ENCODE data around the gene PSG3.
"Not testable (repeated sequence)": the region's sequence is repeated elsewhere in the genome, so short reads cannot be mapped to it uniquely, and the experiment has no call there.

Gene PSG3

DNA sequence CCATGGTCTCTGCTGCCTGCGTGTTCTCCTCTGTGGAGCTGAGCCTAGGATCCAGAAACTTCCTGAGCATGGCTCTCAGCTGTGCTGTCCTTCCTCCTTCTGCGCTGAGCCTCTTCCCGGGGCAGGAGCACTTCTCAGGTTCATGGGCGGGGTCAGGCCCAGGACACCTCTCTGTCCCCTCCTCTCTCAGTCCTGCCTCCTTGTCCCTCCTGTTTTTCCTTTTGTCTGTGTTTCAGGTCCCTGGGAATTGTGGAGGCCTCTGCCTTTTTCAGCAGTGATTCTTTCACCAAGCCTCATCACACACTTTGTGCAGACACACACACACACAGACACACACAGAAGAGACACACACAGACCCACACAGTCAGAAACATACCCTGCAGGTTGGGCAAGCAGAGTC lies at the start of gene PSG3:
Gene PSG3 (minus strand): TSS at position 101 of the 400 bp plus-strand sequence. CDS start 97 bp downstream, at position 4.
- not testable (repeated sequence) for DNase-seq (ENCODE audit: low read depth)

DNA sequence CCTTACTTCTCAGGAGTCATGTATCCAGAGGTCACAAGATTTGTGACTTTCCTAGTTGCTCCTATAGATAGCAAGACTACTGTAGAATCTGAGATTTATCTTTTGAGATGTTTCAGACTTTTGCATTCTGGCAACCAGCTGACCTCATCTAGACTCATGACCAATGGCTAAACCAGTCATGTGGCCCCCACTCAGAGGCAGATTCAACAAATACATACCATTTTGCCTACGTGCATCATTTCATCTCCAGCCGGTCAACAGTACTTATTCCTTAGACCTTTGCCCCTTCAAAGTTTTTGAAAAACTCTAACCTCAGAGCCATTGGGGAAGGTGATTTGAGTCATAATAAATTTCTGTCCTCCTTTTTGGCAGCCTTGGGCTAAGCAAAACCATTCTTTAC lies 48.5 kb upstream of the PSG3 start:
- not testable (repeated sequence) for DNase-seq (ENCODE audit: low read depth)

DNA sequence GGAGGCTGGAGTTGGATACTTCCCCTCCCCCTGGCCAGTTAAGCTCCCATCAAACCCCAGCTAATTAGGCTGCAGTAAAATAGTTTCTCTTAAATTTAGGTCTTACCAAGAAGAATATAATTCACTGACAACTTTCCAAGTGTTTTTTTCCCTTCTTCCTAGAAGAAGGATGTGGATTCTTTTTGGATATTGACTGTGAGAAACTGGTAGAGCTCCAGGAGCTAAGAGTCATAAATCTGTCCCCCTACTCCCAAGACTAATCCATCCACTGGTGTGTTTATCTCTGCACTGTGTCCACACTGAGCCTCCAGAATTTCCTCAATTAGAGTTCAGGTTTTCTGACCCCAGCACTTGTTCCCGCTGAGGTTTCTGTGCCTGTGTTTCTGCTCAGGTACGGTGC lies 47.5 kb upstream of the PSG3 start:
- DNase-seq (ENCODE audit: low read depth), result peak; percentile 5

DNA sequence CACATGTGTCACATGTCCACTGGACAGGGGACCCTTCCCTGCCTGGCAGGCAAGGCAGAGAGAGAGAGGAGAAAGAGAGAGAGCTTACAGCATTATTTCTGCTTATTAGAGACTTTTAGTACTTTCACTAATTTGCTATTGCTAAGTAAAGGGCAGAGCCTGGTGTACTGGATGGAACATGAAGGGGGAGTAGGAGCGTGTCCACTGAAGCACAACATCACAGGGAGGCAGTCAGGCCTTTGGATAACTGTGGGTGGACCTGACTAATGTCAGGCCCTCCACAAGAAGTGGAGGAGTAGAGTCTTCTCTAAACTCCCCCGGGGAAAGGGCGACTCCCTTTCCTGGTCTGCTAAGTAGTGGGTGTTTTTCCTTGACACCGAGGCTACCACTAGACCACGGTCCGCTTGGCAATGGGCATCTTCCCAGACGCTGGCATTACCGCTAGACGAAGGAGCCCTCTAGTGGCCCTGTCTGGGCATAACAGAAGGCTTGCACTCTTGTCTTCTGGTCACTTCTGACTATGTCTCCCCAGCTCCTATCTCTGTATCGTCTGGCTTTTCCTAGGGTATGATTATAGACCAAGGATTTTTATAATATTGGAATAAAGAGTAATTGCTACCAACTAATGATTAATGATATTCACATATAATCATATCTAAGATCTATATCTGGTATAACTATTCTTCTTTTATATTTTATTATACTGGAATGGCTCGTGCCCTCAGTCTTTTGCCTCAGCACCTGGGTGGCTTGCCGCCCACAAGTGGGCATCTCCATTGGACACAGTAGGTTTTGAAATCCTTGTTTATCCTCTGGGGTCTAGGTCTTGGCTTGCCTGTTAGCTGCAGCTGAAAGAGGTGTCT lies 36.7 kb upstream of the PSG3 start:
- DNase-seq (ENCODE audit: low read depth), result peak; percentile 72

DNA sequence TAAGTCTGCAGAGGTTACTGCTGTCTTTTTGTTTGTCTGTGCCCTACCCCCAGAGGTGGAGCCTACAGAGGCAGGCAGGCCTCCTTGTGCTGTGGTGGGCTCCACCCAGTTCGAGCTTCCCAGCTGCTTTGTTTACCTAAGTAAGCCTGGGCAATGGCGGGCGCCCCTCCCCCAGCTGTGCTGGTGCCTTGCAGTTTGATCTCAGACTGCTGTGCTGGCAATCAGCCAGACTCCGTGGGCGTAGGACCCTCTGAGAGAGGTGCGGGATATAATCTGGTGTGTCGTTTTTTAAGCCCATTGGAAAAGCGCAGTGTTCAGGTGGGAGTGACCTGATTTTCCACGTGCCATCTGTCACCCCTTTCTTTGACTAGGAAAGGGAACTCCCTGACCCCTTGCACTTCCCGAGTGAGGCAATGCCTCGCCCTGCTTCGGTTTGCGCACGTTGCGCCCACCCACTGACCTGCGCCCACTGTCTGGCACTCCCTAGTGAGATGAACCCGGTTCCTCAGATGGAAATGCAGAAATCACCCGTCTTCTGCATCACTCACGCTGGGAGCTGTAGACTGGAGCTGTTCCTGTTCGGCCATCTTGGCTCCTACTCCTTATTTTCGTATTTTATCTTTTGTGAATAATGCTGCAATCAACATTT lies 34.4 kb upstream of the PSG3 start:
- DNase-seq (ENCODE audit: low read depth), result not testable (repeated sequence)

DNA sequence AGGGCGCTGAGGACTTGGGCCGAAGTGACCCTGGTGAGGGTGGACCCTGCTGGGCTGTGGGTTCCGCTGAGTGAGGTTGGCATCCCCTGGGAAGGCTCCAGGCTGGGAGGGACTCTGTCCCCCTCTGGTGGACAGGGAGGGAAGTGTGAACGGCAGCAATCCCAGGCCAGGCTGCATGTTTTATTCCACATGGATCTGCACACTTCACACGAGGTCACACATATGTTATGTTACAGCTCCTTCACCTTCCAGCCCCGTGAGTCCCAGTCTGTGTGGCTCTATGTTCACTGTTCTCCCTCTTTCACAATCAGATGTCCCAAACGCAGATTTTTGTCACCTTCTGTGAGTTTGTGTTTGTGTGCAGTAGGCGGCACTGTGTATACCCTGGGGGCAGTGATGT lies 27.0 kb upstream of the PSG3 start:
- DNase-seq (ENCODE audit: low read depth), result not testable (repeated sequence)

DNA sequence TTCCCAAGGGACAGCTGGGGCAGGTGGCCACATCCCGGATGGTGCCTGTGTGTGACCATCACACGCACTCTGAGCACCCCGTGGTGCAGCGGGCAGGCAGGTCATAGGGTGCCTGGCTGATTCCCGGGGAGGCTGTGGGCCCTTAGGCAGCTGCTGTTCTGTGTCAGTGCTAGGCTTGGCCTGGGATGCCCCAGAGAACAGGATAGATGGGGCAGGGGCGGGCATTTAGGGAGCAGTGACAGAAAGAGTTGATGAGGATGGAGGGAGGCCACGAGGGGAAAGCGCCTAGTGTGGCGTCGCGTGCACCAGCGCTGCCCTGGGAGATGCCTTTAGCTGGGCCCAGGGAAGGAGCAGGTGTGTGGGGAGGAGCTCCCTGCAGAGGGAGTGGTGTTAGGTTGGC lies 26.6 kb upstream of the PSG3 start:
- DNase-seq (ENCODE audit: low read depth), result not testable (repeated sequence)

DNA sequence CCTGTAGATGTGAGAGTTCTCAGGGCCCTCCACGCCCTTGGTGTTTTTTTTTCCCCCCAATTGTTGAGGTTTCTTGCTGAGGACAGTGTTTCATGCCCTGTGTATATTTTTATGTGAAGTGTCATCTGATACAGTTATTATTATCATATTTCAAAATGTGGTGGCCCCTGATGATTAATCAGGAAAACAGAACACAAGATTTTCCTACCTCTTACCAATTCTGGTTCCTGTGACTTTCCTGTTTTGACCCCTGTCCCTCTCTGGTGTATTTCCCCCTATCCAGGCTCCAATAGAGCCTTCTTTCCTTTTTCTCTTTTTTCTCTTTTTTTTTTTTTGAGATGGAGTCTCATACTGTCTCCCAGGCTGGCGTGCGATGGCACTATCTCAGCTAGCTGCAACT lies 24.6 kb upstream of the PSG3 start:
- DNase-seq (ENCODE audit: low read depth), result no peak

DNA sequence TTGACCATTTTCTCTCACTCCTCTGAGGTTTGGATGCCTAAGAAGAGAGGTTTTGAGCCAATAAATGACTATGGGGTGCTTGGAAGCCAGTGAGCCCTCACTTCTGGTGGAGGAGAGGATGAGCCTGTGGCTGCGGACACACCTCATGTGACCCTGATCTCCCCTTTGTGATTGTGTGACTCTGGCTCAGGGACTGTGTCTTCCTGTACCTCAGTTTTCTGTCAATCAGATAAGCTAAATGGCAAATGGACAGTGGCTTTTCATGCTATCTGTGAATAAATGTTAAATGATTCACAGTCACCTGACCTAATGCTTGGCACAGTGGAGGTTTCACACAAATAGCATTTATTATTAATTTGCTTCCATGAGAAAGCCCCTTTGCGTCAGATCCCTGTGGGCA lies 22.5 kb upstream of the PSG3 start:
- no peak for DNase-seq (ENCODE audit: low read depth)

DNA sequence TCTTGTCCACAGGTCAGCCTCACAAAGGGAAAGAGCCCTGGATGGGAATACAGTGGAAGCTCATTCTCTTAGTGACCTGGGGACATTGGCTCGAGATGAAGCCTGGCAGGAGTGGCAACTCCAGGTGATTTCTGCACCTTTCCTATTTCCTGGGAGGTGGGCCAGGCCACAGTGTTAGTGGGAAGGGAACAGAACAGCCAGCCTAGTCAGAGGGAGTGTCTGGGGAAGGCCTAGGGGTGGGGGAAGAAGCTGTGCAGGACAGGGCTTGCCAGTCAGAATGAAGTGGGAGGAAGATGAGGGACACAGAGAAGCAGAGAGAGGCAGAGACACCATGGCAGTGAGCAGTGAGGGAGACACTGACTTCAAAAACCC lies 21.6 kb upstream of the PSG3 start:
- not testable (repeated sequence) for DNase-seq (ENCODE audit: low read depth)

DNA sequence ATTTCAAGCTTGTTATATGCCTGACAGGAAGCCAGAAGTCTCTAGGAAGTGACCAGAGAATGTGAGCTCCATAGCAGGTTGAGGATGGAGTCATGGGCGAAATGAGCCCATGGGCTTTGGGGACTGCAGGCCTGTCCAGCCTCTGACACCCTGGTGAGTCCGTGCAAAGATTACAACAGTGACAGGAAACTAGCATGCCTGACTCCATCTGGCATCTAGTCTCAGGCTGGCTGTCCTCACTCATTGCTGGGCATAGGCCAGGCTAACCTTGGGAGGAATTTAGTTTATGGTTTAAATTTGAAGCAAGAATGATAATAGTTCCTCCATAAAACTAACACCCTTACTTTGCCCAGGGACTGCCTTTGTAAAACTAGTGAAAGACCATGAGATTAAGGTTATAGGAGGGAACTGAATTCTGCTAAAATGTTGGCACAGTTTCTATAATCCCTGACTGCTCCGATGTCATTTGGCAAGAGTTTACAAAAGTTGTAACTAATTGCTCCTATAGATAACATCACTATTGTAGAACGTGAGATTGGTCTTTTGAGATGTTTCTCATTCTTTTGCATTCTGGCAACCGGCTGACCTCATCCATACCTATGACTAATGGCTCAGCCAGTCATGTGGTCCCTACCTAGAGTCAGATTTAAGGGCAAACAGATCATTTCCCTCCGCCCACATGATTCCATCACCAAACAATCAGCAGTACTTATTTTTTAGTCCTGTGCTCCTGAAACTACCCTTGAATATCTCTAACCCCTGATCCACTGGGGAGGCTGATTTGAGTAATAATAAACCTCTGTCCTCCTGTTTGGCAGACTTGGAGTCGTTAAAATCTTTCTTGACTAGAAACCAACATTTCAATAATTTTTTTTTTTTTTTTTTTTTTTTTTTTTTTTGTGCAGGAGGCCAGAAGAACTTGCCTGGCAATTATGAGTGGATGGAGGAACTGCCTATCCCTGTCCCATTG lies 21.0 kb upstream of the PSG3 start:
- peak; percentile 85 for DNase-seq (ENCODE audit: low read depth)

DNA sequence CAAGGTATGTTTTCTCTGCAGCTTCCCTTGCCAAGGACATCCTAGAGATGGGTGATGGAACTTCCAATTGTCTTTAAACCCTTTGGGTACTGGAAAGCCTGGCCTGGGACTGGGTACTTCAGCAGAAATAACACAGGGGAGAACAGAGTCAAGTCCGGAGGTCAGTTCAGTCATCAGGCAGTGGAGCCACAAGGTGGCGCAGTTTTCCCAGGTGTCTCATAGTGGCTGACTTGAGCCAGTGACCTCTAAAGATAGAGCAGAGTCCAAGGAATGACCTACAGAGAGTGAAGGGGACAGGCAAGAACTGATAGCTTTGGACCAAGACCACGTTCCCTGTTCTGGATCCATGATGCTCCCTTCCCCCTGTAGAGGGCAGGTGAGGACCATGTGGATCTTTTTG lies 18.4 kb upstream of the PSG3 start:
- DNase-seq (ENCODE audit: low read depth), result not testable (repeated sequence)

DNA sequence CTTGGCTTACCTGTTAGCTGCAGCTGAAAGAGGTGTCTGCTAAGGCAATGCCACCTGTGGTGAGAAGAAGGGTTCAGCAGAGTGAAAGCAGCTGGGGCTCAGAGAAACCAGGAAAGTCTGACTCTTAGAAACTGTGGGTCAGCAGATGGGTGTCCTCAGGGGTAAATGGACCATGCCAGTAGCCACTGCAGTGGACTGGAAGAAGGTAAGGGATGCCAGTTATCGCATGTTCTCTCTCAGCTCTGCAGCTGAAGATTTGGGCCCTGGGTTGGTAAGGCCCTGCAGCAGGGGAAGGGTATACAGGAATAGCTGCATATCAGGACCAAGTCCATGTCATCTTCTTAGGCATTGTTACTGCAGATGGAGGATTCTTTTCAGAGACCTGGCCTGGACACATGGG lies 12.0 kb upstream of the PSG3 start:
- not testable (repeated sequence) for DNase-seq (ENCODE audit: low read depth)

DNA sequence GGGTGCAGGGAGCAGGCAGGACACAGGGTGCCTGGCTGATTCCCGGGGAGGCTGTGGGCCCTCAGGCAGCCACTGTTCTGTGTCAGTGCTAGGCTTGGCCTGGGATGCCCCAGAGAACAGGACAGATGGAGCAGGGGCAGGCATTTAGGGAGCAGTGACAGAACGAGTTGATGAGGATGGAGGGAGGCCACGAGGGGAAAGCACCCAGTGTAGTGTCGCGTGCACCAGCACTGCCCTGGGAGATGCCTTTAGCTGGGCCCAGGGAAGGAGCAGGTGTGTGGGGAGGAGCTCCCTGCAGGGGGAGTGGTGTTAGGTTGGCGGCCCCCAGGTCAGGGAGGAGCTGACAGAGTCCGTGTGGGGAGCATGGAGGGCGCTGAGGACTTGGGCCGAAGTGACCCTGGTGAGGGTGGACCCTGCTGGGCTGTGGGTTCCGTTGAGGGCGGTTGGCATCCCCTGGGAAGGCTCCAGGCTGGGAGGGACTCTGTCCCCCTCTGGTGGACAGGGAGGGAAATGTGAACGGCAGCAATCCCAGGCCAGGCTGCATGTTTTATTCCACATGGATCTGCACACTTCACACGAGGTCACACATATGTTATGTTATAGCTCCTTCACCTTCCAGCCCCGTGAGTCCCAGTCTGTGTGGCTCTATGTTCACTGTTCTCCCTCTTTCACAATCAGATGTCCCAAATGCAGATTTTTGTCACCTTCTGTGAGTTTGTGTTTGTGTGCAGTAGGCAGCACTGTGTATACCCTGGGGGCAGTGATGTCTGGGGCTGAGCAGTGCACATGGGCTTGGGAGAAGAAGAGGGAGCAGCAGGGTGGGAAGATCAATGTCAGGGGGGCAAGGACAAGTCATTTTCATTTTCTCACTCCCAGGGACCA lies 1.7 kb upstream of the PSG3 start:
- not testable (repeated sequence) for DNase-seq (ENCODE audit: low read depth)

DNA sequence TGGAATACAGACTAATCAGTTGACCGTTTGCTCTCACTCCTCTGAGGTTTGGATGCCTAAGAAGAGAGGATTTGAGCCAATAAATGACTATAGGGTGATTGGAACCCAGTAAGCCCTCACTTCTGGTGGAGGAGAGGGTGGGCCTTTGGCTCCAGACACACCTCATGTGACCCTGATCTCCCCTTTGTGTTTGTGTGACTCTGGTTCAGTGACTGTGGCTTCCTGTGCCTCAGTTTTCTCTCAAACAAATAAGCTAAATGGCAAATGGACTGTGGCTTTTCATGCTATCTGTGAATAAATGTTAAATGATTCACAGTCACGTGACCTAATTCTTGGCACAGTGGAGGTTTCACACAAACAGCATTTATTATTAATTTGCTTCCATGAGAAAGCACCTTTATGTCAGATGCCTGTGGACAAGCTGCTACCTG lies 2.7 kb downstream of the PSG3 start:
- DNase-seq (ENCODE audit: low read depth), result peak; percentile 32

DNA sequence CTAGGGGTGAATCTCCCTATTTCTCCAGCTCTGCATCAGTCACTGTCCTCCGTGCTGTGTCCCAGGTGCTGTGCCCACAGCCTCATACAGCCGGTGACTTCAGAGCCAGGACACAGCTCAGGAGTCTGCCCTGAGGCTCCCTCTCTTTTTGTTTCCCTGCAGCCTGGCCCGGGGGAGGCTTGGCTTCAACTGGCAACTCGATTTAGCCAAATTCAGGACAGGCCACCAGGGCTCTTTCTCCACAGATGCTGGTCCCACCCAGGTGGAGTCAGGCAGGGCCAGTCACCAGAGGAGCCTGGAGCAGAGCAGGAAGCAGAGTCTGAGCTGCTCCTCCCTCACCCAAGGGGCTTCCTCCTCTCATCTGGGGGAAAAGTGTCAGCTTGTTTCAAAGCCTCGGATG lies 11.9 kb downstream of the PSG3 start:
- not testable (repeated sequence) for DNase-seq (ENCODE audit: low read depth)

DNA sequence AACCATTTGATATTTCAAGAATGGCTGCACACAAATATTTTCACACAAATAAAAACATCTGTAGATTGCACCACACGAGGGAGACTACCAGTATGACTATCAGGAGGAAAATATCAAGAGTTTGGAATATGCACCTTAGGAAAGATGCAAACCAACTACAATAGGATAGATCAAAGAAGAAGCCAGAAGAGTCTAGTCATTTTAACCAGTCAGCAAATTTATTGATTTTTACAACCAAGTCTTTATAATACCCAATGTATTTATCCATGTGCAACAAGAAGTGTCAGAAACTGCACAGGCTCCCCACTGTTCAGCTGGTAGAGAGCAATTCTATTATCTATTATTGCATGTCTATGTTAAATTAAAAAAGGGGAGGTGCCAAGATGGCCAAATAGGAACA lies 26.3 kb downstream of the PSG3 start:
- not testable (repeated sequence) for DNase-seq (ENCODE audit: low read depth)

DNA sequence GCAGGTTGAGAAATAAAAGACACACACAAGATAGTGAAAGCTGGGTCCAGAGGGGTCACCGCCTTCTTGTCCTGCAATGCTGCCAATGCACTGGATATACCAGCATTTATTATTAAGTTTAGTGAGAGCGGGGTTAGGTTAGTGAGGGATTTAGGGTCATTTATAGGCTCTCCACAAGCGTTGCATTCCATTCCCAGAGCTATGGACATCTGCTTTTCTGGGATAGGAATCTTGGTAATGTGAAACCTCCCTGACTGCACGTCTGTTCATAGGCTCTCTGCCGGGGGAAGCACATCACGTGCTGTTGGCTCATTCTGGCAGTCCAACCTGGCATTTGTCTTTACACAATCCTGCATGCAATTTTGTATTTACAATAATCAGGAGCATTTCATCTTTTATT lies 27.5 kb downstream of the PSG3 start:
- DNase-seq (ENCODE audit: low read depth), result not testable (repeated sequence)

DNA sequence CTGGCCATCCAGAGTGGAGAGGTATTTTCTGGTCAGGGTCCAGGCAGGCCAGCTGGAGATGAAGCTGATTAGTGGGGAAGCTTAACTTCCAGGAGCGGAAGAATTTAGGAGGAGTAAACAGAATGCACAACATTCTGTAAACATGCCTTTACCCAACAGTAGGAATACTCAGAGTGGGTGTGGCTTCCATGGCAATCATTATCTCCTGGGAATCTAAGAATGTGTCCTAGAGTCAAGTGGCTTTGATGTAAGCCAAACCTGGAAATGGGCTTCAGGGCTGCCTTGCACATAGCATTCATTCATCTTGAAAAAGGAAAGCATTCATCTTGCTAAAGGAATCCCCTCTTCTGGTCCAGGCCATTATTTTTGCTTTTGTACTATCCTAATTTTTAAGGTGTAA lies 29.3 kb downstream of the PSG3 start:
- not testable (repeated sequence) for DNase-seq (ENCODE audit: low read depth)

DNA sequence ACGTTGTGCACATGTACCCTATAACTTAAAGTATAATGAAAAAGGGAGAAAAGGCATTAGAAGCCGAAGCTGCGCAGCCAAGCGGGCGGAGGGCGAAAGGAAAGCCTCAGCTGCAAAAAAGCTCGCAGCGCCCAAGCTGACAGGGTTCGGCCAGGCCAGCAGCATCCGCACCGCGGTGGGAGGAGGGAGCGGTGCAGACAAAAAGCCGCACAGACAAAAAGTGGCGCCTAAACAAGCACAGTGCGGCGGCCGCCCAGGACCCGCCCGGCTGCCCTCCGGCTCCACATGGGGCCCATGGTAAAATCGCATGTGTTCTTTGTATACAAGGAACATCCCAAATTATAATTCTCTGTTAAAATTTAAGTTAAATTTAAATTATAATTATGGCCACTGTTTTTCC lies 42.4 kb downstream of the PSG3 start:
- no peak for DNase-seq (ENCODE audit: low read depth)

DNA sequence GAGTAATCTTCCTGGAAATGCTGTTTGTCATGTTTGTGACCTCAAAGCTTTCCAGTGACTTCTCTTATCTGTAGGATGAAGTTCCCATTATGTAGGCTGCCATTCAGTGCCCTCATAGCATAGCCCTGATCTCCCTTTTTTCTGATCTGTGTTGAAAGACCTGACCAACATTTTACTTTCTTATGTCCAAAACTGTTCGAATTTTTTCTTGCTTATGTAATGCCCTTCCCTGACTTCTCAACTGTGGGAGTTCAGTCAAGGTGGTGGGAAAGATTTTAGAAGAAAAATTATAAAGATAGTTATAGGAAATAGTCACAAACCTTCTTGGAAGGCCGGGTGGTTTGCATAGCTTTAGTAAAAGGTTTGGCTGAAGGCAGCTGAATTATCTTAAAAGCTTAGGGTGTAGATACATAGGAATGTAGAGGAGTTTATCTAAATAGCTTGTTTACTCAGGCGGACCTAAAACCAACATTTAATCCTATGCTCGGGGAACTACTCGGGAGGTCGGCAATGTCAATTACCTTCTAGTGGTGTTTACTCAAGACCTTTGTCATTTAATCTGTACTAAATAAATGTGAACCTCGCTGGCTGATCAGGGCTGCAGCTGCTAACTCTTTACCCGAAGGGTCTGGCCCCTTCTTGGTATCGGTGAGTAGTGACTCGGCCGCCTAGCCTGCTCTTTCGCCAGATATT lies 44.3 kb downstream of the PSG3 start:
- no peak for DNase-seq (ENCODE audit: low read depth)
